ENCODE measurements around the gene BTBD2.
A peak's percentile ranks its signal among the peaks of the same experiment; 100 is the strongest.
"Not testable (repeated sequence)": the region's sequence is repeated elsewhere in the genome, so short reads cannot be mapped to it uniquely, and the experiment has no call there.

BTBD2 gene

DNA sequence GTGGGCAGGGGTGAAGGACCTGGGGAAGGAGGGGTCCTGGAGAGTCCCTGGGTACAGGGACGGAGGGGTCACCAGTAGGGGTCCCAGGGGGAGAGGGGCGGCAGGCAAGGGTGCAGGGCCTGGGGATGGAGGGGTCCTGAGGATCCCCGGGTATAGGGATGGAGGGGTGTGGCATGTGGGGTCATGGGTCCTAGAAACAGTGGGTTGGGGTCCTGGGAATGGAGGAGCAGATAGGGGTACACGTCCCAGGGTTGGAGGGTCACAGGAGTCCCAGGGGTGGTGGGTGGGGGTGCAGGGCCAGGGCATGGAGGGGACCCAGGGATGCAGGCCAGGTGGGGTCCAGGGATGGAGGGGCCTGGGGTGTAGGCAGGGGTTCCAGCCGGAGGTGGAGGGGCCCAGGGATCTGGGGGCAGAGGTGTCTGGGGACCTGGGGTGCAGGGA lies 1.4 kb downstream of the BTBD2 start:
- no peak for DNase-seq (ENCODE audit: low spot score)

DNA sequence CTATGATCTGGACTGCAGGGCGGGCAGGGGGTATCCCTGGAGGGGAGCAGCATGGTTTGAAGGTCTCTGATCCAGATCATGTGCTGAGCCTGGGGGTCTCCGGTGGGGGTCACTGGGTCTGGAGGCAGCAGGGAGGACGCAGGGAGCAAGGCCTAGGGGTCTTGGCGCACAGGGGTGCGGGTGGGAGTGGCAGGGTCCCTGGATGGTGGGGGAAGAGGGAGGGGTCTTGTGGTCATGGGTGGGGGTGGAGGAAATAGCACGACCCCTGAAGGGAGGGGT lies 1.9 kb downstream of the BTBD2 start:
- no peak for DNase-seq (ENCODE audit: low spot score)

DNA sequence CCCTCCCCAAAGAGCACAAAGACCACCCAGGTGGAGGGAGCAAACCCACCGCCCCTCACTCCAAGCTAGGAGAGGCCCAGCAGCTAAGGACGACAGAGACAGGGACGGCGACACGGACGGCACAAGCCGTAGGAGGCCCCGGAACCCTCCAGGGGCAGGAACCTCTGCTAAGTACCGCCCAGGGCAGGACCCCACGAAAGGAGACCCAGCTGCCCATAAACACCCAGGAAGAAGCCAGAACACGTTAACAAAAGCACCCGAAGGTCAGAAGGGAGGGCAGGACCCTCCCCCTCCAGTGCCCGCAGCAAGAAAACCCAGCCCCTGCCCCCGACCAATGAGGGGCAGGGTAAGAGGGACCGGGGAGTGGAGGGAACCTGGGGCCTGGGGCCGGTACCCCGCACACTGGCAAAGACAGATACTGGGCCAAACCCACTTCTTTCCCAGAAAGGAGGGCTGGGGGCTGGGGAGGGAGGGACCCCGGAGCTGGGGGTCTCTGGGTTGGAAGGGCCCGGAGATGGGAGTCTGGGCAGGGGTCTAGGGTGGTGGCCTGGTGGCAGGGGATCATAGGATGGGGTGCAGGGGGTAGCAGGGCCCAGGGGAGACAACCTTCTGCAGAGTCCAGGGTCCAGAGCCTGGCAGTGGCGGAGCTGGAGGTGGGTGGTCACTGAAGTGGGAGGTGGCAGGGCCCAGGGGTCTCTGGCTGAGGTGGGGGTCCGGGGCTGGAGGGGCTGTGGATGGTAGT lies 2.4 kb downstream of the BTBD2 start:
- no peak for DNase-seq (ENCODE audit: low spot score)

DNA sequence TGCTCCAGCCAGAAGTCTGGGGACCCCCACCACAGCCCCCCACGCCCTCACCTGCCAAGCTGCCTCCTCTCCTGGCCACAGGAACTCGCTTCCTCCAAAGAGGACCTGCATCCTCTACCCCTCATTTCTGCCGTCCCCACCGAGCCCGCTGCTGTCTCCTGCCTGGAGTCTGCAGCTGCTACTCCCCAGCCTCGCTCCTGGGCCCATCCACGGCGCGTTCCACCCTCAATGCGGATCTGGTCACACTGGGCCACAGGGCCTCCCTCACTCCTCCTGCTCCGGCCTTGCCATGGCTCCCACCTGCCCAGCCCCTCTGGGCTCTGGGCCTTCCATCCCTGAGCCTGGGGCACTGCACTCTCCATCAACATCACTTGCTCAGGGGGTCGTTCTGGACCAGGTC lies 4.3 kb downstream of the BTBD2 start:
- no peak for DNase-seq (ENCODE audit: low spot score)

DNA sequence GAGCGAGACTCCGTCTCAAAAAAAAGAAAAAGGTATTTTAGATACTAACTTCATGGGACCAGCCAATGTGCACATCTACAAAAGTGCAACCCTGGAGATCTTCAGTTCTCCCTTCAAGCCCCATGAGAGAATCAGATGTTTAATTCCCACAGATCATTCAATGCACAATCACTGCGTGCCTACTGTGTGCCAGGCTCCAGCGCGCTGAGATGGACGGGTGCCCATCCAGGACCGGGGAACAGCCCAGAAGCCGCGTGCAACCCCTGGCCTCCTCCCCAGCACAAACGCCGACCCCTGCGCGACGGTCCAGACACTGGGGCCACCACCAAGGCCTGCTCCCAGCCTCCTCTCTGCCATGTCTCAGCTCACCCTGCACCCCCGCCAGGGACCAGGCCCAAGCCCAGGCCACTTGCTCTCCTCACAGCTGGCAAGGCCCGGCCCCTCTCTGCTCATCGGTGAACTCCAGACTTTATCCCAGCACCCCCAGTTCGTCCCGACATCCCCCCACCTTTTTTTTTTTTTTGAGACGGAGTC lies 5.3 kb downstream of the BTBD2 start:
- no peak for DNase-seq (ENCODE audit: low spot score)

DNA sequence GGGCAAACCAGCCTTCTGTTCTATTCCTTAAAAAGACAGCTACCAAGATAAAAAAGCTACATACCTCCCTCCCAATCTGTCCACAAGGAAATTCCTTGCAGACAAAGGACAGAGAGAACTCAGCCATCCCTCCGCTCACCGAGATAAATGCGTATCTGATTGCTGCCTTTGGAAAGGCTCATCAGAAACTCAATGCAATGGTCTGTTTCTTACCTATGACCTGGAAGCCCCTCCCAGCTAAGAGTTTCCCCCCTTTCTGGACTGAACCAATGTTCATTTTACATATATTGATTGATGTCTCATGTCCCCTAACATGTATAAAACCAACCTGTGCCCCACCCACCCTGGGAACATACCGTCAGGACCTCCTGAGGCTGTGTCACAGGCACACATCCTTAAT lies 11.6 kb downstream of the BTBD2 start:
- DNase-seq (ENCODE audit: low spot score): no peak

DNA sequence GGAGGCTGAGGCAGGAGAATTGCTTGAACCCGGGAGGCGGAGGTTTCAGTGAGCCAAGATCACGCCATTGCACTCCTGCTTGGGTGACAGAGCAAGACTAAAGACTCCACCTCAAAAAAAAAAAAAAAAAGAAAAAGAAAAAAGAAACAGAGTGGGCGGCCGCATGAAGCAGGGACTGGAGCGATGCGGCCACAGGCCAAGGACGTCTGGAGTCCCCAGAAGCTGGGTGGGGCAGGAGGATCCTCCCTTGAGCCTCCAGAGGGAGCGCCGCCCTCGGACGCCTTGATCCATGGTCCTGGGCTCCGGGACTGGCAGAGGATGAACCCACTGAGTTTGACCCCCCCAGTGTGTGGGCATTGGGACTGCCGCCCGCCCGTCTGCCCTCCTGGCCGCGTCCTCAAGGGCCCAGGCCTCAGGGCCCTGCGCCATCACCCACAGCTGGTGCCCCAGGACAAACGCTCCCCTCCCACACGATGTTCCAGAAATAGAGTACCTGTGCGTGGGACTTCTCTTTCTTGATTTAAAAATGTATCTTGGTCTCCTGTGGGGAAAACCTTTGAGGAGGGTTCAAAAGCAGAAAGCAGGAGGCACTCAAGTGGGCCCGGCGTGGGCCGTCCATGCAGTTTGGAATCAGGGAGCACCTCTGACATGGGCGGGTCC lies 15.5 kb downstream of the BTBD2 start:
- DNase-seq (ENCODE audit: low spot score): peak; percentile 54

DNA sequence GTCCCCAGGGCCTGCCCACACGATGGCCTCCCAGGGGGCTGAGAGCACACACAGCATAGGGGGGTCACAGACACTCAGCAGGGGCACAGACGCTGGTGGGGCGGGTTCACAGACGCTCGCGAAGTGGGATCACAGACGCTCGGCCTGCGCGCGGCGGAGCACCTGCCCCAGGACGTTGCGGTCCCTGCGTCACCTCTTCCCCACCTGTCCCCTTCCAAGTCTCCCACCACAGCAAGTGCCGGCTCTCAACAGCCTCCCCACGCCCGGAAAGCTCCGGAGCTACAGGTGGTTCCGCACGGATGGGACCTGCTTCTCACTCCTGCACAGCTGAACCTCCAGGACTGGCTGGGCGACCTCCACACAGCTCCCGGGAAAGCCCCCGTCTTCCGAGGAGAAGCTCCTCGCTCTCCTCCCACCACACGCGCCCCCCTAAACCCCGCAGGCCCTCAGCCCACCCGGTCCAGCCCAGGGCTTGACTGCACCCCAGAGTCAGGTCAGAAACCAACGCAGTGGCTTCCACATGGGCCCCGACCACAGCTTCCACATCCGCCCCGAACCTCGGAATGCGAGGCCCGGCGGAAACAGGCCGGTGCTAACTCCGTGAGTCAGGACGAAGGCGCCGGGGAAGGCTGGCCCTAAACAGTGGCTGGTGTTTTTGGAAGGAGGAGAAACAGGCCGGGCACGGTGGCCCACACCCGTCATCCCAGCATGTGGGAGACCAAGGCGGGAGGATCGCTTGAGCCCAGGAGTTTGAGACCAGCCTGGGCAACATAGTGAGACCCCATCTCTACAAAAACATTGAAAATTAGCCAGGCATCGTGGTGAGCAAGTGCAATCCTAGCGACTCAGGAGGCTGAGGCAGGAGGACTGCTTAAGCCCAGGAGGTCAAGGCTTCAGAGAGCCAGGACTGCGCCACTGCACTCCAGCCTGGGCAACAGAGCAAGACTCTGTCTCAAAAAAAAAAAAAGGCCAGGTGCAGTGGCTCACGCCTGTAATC lies 16.5 kb downstream of the BTBD2 start:
- DNase-seq (ENCODE audit: low spot score): no peak

DNA sequence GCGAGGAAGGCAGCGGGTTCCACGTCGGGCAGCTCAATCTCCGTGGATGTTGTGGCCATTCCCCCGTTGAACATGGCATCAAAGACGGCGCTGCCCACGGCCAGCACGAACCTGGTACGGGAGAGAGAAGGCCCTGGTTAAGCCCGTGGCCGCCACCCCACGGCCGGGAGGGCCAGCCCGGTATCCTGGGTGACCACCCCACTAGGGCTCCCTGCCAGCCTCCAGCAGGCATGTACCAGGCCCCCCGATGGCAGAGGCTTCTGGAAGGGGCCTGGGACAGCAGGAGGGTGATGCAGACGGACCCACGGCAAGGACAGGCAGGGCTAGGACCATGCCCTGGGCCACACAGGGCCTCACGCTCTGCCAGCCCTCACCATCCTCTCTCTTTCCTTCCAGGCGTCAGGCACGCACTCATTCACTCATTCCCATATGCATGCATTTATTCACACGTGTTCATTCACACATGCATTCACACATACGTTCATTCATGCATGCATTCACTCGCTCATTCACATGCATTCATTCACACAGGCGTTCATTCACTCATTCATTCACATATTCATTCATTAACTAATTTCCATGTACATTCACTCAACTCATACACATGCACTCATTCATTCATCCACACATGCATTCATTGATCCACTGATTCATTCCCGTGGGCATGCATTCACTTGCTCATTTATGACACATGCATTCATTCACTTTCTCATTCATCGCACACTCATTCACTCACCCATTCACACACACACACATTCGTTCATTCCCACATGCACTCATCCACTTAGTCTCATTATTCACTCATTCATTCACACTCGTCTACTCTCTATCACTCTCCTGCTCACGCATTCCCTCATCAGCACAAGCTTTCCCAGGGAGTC lies 17.9 kb downstream of the BTBD2 start:
- no peak for DNase-seq (ENCODE audit: low spot score)

DNA sequence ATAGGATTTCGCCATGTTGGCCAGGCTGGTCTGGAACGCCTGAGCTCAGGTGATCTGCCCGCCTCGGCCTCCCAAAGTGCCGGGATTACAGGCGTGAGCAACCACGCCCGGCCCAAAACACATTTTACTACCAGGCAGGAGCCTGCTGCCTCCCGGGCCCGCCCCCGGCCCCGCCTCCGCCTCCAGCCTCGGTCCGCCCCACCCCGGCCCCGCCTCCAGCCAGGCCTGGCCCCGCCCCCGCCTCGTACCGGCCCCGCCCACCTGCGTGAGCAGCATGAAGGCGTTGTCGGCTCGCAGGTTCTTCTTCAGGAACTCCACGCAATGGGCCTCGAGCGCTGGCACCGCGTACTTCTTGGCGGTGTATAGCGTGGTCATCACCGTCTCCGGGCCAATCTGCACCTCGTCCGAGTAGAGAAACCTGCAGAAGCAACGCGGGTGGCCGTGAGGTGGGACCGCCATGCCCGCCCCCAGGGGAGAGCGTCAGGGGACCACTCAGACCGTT lies 22.7 kb downstream of the BTBD2 start:
- DNase-seq (ENCODE audit: low spot score): no peak

DNA sequence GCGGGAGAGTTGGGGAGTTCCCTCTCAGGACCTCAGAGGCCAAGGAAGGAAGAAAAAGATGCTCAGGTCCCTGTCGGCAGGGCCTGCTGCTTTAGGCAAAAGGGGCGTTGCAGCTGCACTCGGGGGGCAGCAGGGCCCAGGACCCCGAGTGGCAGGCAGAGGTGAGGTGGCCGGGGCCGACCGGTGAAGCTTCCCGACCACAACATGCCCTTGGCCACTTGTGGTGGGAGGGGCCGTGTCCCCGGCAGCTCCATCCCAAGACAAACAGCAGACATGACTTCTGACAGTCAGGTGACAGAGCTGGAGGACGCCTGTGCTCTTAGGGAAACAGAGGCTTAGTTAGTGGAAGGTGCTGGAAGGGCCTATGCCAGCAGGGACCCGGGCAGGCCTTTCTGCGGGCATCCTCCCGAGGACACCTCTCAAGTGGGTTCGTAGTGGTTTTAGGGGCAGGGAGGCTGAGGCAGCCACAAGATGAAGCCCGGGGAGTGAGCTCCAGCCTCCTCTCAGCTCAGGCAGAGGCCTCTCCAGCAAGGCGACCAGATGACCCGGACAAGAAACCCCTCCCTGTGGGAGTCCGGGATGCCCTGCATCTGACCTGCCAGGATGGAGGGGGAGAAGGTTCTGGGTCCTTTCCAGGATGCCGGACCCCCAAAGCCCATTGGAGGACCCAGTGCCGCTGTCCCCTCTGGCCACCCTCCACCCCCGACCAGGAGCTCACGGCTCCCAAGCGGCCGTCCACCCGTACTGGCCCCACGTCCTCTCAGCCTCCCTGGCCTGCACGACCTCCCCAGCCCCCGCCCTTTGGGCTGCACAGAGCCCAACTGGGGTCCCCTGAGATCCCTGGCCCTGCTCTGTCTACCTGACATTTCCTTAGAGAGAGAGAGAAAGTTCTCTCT lies 24.2 kb downstream of the BTBD2 start:
- DNase-seq (ENCODE audit: low spot score): no peak

DNA sequence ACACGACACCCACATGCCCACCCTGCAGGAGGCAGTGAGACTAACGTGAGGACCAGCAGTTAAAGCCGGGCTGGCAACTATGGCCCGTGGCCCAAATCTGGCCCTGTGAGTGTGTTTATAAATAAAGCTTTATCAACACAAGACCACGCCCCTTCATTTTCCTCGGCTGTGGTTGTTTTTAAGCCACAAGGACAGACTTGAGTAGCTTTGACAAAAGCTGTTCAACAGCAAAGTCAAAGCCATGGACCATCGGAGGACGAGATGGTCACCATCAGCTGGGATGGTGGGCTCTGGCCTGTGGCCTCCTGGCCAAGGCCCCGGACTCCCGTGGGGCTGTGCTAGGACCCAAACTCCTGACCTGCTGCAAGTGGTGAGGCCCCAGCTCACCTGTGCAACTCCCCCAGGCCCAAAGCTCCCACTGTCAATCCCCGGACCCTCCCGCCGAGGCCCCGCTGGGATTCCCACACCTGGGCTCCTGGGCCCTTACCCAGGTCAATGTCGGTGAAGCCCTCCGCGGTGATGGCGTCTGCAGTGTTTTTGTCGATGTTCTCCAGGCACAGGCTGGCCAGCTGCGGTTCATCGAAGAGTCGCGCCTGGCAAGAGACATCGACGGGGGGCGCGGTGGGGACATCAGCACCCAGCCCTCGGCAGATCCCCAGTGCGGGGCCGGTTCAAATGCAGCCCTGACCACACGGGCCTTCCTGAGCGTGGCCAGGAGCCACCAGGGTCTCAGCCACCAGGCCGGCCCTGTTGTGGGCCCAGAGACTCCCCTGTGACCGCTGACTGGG lies 25.1 kb downstream of the BTBD2 start:
- no peak for DNase-seq (ENCODE audit: low spot score)

DNA sequence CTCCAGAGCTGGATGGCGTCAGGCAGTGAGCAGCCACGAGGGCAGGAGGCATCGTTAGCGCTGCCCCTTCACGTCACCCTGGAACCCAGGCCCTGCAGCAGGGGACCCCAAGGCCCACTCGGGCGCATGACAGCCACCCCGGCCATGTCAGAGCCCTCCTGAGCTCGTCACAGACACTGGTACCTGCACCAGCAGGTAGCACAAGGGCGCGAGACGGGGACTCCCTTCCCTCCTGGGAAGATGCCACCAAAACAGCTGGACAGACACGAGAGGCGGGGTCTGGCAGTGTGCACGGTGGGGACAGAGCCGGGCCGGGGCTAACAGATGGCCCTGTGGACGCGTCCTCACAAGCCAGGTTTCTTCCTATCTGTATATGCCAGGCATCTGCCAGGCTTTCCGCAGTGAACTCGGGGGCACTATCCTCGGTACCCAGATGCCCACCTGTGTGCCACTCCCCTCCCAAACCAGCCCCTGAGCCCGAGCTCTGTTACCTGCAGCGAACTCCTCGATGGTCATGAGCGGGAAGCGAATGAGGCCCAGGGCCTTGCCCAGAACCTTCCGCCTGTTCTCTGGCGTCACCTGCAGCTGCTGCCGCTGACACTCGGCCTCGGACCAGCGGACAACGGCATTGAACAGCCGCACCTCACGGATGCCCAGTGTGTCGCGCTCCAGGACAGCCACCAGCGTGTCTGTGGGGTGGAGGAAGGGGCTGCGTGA lies 25.8 kb downstream of the BTBD2 start:
- DNase-seq (ENCODE audit: low spot score): no peak

DNA sequence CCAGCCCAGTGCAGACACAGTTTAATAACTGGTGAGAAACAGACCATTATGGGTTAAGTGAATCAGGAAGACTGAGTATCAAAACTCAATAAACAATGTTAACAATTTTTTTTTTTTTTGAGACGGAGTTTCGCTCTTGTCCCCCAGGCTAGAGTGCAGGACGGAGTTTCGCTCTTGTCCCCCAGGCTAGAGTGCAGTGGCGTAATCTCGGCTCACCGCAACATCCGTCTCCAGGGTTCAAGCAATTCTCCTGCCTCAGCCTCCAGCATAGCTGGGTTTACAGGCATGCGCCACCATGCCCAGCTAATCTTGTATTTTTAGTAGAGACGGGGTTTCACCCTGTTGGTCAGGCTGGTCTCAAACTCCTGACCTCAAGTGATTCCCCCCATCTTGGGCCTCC lies 27.1 kb downstream of the BTBD2 start:
- DNase-seq (ENCODE audit: low spot score): not testable (repeated sequence)

DNA sequence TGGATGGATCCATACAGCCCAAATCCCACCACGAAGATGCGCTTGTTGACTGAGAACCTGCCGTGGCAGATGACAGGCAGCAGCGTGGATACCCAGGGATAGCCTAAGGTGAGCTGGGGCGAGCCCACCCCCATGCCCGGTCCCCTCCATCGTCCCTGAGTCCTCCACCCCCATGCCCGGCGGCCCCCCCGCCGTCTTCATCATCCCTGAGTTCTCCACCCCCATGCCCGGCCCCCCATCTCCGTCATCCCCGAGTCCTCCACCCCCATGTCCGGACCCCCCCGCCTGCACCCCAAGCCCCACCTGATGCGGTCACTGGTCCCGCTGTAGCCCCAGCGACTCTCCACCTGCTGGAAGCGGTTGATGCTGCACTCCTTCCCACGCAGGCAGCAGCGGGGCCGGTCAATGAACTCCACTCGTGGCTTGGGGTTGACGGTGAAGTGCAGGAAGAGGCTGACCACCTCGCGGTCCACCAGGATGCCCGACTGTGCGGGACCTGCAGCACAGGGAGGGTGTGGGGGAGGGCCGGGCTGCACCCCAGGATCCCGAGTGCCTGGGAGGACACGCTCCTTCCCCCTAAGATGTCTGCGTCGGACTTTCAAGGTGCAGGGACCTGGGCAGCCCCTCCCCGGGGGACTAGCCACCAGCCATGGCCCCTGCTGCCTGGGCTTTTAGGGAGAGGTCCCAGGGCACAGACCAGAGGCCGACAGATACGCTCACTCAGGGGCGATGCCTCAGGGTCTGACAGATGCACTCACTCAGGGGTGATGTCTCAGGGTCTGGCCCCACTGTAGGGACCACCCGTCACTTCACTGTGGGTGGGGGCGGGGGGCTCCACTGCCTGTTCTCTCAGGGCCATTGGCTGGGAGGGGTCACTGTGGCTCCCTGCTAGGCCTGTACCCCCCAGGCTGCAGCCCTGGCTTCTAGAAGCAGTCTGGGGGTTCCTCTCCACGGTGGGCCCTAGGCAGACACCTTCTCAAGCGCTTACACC lies 28.0 kb downstream of the BTBD2 start:
- DNase-seq (ENCODE audit: low spot score): no peak

DNA sequence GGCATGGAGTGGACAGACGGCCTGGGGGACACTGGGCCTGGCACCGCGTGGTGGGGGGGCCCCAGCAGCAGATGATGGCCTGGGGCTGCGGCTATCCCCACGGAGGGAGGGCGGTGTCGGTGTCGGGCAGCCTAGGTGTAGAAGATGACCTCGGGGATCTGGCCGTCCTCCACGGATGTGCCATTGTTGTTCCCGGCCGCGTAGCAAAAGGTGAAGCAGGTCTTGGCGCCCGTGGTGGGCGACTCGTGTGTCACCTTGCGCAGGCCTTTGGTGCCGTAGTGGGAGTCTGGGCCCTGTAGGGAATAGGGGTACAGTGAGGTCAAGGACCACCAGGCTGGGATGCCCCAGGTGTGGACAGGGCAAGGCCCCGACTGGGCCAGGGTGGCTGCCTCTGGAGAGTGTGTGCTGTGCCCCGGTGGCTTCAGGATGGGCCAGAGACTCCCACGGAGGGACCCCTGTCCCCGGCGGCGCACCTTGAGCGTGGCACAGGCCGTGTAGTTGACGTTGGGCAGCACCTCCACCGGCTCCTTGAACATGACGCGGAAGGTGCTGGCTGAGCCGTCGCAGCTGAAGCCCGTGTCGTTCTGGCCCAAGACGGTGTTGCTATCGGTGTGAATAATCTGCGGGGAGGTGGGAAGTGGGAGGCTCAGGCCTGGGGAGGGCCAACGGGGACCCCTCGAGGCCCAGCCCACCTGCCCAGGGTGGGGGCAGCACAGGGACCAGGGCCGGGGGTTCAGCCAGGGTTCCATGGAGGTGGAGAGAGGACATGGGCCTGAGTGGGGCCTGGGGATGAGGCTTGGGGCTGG lies 29.0 kb downstream of the BTBD2 start:
- no peak for DNase-seq (ENCODE audit: low spot score)
